Activated CD4-positive, alpha-beta T cell treated with anti-CD3 and anti-CD28 coated beads, Interleukin-2, amount 10 ng/mL, durations not matched to agents 24 days and 14 days (primary cell): ENCODE measurements around the gene DDN. TPM values are rescaled to one million over a fixed set of nuclear protein-coding genes. Genes with fewer than 3 reads are reported as not detected.

Experiments
- DNase-seq: peaks from one replicate; pipeline ENCODE4 v3.0.0; 2022
- H3K27ac Mint-ChIP-seq: one replicate; pipeline ENCODE4 v1.8.0; 2022; ENCODE audit warnings: mild to moderate bottlenecking, mixed read lengths
- H3K27me3 Mint-ChIP-seq: one replicate; pipeline ENCODE4 v1.8.0; 2022; ENCODE audit warnings: mixed read lengths
- H3K36me3 Mint-ChIP-seq: one replicate; pipeline ENCODE4 v1.8.0; 2022; ENCODE audit warnings: low read depth, mild to moderate bottlenecking, mixed read lengths
- H3K4me1 Mint-ChIP-seq: one replicate; pipeline ENCODE4 v1.8.0; 2021; ENCODE audit warnings: mixed read lengths
- H3K4me3 Mint-ChIP-seq: one replicate; pipeline ENCODE4 v1.8.0; 2022; ENCODE audit warnings: mild to moderate bottlenecking, moderate library complexity, mixed read lengths
- H3K9me3 Mint-ChIP-seq: one replicate; pipeline ENCODE4 v1.8.0; 2021; ENCODE audit warnings: mixed read lengths
- intact Hi-C: fragments of 100-400 bp; cut with micrococcal nuclease; formaldehyde crosslinking; loops from one replicate; pipeline ENCODE4 v1.15.1; 2023
- total RNA-seq: library from RNA; stranded (reverse); gene quantifications from 2 replicates; pipeline ENCODE4 v1.2.3, GENCODE V29; 2022

The DDN gene
- total RNA-seq, 1 donor from 2014 or later, result 1.4 TPM

GRCh38 chr12:49013428-49013827 lies 14.3 kb upstream of the DDN start:
- Mint-ChIP-seq H3K27ac (no peak overlapping the region), H3K4me3 (no peak overlapping the region), H3K27me3 (no peaks in the 10 kb centered on the region), H3K4me1 (peaks cover 17% of the 10 kb centered on the region), H3K36me3 (peaks cover 34% of the 10 kb centered on the region), H3K9me3 (no peaks in the 10 kb centered on the region)
- intact Hi-C loops, result no loop called here
- DNase-seq, result no peak

- no peak overlapping the region for H3K4me3 Mint-ChIP-seq
- peaks cover 17% of the 10 kb centered on the region for H3K4me1 Mint-ChIP-seq
- no peak overlapping the region for H3K27ac Mint-ChIP-seq
- DNase-seq, result no peak
- H3K9me3 Mint-ChIP-seq, result no peaks in the 10 kb centered on the region
- peaks cover 36% of the 10 kb centered on the region for H3K36me3 Mint-ChIP-seq
- intact Hi-C loops, result no loop called here
- no peaks in the 10 kb centered on the region for H3K27me3 Mint-ChIP-seq
Observed at GRCh38 chr12:49012739-49013138, 13.6 kb upstream of the DDN start.

GRCh38 chr12:49010092-49010668 lies 11.0 kb upstream of the DDN start:
- intact Hi-C loops, result no loop called here
- Mint-ChIP-seq H3K36me3 (peaks cover 39% of the 10 kb centered on the region), H3K27me3 (no peaks in the 10 kb centered on the region), H3K9me3 (no peaks in the 10 kb centered on the region), H3K4me3 (no peak overlapping the region), H3K27ac (no peak overlapping the region), H3K4me1 (peaks cover 11% of the 10 kb centered on the region)
- DNase-seq, result no peak

DNA sequence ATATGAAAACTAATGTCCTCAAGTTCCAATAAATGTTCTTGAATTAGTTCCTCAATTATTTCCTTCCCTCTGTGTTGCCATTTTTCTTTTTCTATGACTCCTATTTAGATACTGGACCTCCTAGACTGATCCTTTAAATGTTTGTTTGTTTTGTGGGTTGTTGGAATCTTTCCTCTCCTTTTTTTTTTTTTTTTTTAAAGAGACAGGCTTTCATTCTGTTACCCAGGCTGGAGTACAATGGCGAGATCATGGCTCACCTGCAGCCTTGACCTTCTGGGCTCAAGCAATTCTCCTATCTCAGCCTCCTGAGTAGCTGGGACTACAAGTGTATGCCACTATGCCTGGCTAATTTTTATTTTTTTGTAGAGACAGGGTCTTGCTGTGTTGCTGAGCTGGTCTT lies 9.8 kb upstream of the DDN start:
- no peaks in the 10 kb centered on the region for H3K9me3 Mint-ChIP-seq
- no peak overlapping the region for H3K4me3 Mint-ChIP-seq
- H3K36me3 Mint-ChIP-seq, result peaks cover 47% of the 10 kb centered on the region
- no peaks in the 10 kb centered on the region for H3K27me3 Mint-ChIP-seq
- no peak overlapping the region for H3K27ac Mint-ChIP-seq
- H3K4me1 Mint-ChIP-seq, result peaks cover 9% of the 10 kb centered on the region
- intact Hi-C loops, result no loop called here
- DNase-seq, result no peak

GRCh38 chr12:49000346-49000745 lies 1.2 kb upstream of the DDN start:
- H3K27ac Mint-ChIP-seq, result no peak overlapping the region
- H3K4me3 Mint-ChIP-seq, result no peak overlapping the region
- no peak for DNase-seq
- peaks cover 27% of the 10 kb centered on the region for H3K4me1 Mint-ChIP-seq
- H3K27me3 Mint-ChIP-seq, result peaks cover 26% of the 10 kb centered on the region
- no peaks in the 10 kb centered on the region for H3K9me3 Mint-ChIP-seq
- intact Hi-C loops, result no loop called here
- peaks cover 41% of the 10 kb centered on the region for H3K36me3 Mint-ChIP-seq

DNA sequence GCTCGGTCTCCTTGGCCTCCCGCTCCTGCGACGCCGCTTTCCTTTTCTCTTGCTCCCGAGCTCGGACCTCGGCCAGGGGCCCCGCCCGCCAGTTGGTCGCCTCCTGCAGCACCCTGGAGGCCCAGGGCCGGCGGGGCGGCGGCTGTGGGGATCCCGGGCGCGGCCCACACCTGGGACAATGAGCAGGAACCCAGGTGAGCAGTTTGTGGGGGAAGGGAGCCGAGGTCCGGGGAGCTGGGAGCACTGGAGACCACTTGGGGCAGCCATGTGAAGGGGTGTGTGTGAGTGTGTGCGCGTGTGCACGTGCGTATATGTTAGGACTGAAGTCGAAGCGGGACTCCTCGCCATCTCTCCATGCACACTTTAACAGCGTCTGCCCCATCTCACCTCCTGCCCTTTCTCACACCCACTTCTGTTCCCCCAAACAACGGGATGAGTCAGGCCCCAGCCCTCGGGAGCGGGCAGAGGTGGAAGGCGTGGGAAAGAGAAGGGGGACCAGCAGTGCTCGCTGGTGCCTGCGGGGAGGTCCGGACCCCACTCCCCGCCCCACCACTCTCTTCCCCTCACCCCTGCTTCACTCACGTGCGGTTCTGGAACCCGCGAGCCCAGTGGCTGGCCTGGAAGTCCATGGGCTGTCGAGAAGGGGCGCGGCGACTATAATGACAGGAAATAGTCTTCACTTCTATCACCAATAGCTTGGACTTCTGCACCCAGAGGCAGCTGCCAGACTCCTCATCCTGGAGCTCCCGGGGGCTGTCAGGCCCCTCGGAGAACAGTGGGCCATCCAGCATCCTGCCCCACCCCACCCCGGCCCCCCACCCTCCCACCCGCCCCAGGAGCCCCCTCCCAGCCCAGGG lies 450 bp downstream of the DDN start:
- Mint-ChIP-seq H3K36me3 (peaks cover 30% of the 10 kb centered on the region), H3K27ac (peak overlapping the region; percentile 13), H3K4me3 (peak overlapping the region; percentile 82), H3K27me3 (peaks cover 39% of the 10 kb centered on the region), H3K4me1 (peaks cover 31% of the 10 kb centered on the region), H3K9me3 (no peaks in the 10 kb centered on the region)
- DNase-seq, result peak; percentile 66
- intact Hi-C loops, result loop anchor here (1.0 to 5.0 kb wide), 2 partner anchors 20 to 71 kb away; partner anchors contain the start of genes FKBP11 and PRKAG1

GRCh38 chr12:48997719-48998496 lies 1.3 kb downstream of the DDN start:
- peaks cover 24% of the 10 kb centered on the region for H3K36me3 Mint-ChIP-seq
- H3K27ac Mint-ChIP-seq, result no peak overlapping the region
- intact Hi-C loops, result loop anchor here (2.0 to 5.0 kb wide), 3 partner anchors 71 to 145 kb away; partner anchors contain the start of genes DDX23 and FKBP11
- H3K4me1 Mint-ChIP-seq, result peaks cover 31% of the 10 kb centered on the region
- H3K27me3 Mint-ChIP-seq, result peaks cover 45% of the 10 kb centered on the region
- peak overlapping the region; percentile 62 for H3K4me3 Mint-ChIP-seq
- DNase-seq, result peak; percentile 76
- no peaks in the 10 kb centered on the region for H3K9me3 Mint-ChIP-seq

- intact Hi-C loops, result loop anchor here (2.0 to 5.0 kb wide), 3 partner anchors 70 to 144 kb away; partner anchors contain the start of genes DDX23 and FKBP11
- no peaks in the 10 kb centered on the region for H3K9me3 Mint-ChIP-seq
- peaks cover 47% of the 10 kb centered on the region for H3K27me3 Mint-ChIP-seq
- peaks cover 17% of the 10 kb centered on the region for H3K36me3 Mint-ChIP-seq
- no peak overlapping the region for H3K27ac Mint-ChIP-seq
- H3K4me1 Mint-ChIP-seq, result peaks cover 31% of the 10 kb centered on the region
- peak overlapping the region; percentile 62 for H3K4me3 Mint-ChIP-seq
- peak; percentile 90 for DNase-seq
Observed at GRCh38 chr12:48996794-48997718, 2.1 kb downstream of the DDN start.

DNA sequence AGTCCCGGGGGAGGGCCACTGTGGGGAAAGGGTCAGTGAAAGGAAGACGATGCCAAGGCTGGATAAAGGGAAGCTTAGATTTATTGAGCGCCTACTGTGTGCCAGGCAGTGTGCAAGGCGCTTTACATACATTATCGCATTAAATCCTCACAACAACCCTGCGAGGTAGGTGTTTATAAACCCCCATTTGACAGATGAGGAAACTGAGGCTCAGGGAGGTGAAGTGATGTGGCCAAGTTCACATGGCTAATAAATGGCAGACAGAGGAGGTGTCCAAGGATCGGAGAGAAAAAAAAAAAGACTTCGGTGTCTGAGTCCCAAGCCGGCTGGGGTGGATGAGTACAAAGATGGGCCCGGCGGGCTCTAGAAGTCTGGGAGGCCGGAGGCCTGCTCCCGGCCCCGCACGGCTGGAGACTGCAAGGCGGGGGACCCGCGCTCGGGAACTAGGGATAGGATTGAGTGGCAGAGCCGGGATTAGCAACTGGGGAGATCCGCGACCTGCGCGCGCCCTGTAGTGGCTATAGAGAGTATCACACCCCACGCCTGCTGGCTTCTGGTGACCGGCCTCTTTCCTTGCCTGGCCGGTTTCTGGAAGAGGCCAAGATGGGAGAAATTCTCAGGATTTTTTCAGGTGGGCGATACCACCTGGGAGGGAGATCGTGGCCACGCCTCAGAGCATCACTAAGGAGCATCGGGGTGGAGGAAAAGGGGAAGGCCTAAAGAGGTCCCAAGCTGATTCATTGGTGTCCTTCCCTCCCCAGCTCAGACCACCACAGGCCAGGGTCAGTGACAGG lies 3.9 kb downstream of the DDN start:
- DNase-seq, result peak; percentile 87
- peaks cover 54% of the 10 kb centered on the region for H3K27me3 Mint-ChIP-seq
- no peak overlapping the region for H3K27ac Mint-ChIP-seq
- intact Hi-C loops, result loop anchor here (1.0 to 5.0 kb wide), 2 partner anchors 15 to 68 kb away; partner anchors contain the start of gene FKBP11
- no peaks in the 10 kb centered on the region for H3K9me3 Mint-ChIP-seq
- peaks cover 4% of the 10 kb centered on the region for H3K36me3 Mint-ChIP-seq
- peaks cover 30% of the 10 kb centered on the region for H3K4me1 Mint-ChIP-seq
- peak overlapping the region; percentile 25 for H3K4me3 Mint-ChIP-seq

DNA sequence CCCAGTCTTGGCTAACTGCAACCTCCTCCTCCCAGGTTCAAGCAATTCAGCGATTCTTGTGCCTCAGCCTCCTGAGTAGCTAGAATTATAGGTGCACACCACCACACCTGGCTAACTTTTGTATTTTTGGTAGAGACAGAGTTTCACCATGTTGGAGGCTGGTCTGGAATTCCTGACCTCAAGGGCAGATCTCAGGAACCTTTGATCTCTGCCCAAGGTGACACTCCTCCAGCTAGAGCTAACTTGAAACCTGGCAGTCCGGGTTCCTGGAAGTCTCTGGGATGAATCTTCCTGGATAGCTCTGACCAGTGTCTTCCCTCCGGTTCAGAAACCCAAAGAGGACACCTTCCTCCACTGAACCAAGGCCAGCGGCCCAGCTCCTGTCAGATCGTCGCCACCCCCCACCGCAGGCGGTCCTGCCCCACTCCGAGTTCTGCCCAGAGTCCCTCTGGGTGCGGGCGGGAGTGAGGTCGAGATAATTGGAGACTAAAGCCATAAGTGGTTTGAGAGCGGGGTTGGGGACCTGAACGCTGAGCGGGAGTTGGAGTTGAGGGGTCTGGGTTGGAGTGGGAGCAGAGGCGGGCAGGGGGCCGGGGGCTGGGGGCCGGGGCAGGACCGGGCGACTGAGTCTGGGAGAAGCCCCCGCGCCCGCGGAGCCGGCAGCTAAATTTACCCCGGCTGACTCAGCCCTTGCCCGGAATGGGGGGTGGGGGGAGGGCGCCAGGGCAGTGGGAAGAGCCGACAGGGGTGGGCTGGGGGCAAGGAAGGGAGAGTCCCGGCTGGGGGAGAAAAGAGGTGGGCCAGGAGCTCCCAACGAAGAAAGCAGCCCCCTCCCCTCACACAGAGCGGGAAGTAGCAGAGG lies 4.7 kb downstream of the DDN start:
- intact Hi-C loops, result loop anchor here (1.0 to 5.0 kb wide), 2 partner anchors 14 to 67 kb away; partner anchors contain the start of gene FKBP11
- DNase-seq, result no peak
- no peaks in the 10 kb centered on the region for H3K9me3 Mint-ChIP-seq
- H3K27ac Mint-ChIP-seq, result no peak overlapping the region
- H3K36me3 Mint-ChIP-seq, result peaks cover under 1% of the 10 kb centered on the region
- H3K27me3 Mint-ChIP-seq, result peaks cover 55% of the 10 kb centered on the region
- peaks cover 22% of the 10 kb centered on the region for H3K4me1 Mint-ChIP-seq
- H3K4me3 Mint-ChIP-seq, result no peak overlapping the region

DNA sequence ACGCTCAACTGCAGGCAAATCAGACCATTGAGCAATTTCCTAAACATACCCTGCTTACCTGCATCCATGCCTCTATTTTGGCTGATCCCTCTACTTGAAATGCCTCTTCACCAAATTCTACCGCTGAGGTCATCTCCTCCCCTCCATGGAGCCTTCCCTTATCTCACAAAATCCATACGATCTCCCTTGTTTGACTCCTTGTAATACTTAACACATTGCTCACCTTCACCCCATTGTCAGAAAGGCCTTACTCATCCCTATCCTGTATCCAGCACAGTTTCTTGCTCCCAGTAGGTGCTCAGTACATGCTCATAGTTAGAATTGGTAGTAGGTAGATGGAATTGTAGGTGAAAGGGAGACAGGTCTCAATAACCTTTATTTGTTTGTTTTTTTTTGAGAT lies 5.4 kb downstream of the DDN start:
- Mint-ChIP-seq H3K27me3 (peaks cover 57% of the 10 kb centered on the region), H3K9me3 (no peaks in the 10 kb centered on the region), H3K4me1 (peaks cover 17% of the 10 kb centered on the region), H3K27ac (no peak overlapping the region), H3K4me3 (no peak overlapping the region), H3K36me3 (no peaks in the 10 kb centered on the region)
- DNase-seq, result no peak
- intact Hi-C loops, result no loop called here
